Hematopoietic multipotent progenitor cell treated with erythropoietin and hydrocortisone succinate and interleukin-3 and kit ligand, for 15 days (in vitro differentiated cells): ENCODE measurements around the gene IRX5.

Source experiments
- DNase-seq: peaks from one replicate; pipeline ENCODE4 v3.0.0-alpha.2; 2015; ENCODE audit warnings: low spot score

The IRX5 gene

DNA sequence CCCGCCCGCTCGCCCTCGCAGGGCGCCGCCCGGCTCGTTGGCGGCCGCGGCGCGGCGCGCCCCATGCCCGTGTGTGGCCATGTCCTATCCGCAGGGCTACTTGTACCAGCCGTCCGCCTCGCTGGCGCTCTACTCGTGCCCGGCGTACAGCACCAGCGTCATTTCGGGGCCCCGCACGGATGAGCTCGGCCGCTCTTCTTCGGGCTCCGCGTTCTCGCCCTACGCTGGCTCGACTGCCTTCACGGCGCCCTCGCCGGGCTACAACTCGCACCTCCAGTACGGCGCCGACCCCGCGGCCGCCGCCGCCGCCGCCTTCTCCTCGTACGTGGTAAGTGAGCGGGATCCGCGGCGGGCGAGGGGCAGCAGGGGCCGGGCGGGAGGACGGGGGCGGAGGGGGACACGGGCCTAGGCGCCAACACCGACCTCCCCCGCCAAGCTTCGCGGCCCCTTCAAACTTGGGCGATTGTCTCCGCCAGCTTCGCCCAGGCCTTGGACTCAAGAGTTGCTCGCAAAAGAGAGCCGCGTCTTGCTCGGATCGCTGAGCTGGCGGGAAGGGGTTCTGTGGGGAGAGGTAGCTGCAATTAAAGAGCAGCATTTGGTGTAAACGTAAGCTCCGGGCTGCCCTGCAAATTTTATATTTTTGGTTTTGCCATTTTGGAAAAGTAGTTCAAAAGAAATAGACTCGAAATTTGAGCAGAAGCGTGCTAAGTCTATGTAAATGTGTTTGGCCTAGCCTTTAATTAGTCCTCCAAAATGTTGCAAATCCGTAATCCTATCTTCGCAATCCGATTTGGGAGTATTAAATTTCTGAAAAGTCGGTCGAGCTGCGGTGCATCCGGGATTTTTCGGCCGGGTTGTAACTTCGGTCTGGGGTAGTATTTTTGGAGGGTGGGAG, 702 bp downstream of the IRX5 start:
- no peak for DNase-seq

DNA sequence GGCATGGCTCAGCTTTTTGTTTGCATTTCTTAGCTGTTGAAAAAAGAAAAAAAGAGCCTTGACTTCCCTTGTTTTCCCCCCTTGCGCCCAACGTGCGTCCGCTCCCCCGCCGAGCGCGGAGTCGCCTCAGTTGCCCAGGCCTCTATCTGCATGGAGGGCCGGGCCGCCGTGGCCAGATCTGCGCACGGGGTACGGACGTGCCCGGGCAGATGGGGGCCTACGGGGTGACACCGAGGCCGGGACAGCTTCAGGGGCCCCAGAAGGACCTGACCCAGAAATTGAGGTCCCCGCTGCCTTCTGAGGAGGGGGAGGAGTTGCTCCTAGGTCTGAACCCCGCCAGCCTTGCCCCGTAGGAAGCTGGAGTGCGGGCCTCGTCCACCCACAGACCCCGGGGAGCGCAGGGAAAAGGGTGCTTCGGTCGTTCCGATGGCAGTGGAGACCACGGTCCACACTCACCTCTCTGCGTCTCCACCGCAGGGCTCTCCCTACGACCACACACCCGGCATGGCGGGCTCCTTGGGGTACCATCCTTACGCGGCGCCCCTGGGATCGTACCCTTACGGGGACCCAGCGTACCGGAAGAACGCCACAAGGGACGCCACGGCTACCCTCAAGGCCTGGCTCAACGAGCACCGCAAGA, 1.5 kb downstream of the IRX5 start:
- no peak for DNase-seq

DNA sequence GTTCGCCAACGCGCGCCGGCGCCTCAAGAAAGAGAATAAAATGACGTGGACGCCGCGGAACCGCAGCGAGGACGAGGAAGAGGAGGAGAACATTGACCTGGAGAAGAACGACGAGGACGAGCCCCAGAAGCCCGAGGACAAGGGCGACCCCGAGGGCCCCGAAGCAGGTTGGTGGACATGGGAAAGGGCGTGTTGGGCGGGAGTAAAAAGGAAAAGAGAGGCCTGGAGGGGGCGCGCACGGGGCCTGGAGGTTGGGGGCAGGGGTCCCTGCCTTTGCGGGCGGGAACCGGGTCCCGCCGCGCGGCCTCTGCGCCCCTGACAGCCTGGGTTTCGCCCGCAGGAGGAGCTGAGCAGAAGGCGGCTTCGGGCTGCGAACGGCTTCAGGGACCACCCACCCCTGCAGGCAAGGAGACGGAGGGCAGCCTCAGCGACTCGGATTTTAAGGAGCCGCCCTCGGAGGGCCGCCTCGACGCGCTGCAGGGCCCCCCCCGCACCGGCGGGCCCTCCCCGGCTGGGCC, 2.1 kb downstream of the IRX5 start:
- no peak for DNase-seq

- no peak for DNase-seq
Measured at GRCh38 chr16:54933281-54934011, 2.8 kb downstream of the IRX5 start.

- DNase-seq, result no peak
Measured at GRCh38 chr16:54934481-54935265, 4.0 kb downstream of the IRX5 start.

GRCh38 chr16:54935266-54935968, 4.8 kb downstream of the IRX5 start:
- no peak for DNase-seq

- no peak for DNase-seq
Measured at GRCh38 chr16:54936201-54936978, 5.7 kb downstream of the IRX5 start.

GRCh38 chr16:54936979-54937670, 6.5 kb downstream of the IRX5 start:
- no peak for DNase-seq

DNA sequence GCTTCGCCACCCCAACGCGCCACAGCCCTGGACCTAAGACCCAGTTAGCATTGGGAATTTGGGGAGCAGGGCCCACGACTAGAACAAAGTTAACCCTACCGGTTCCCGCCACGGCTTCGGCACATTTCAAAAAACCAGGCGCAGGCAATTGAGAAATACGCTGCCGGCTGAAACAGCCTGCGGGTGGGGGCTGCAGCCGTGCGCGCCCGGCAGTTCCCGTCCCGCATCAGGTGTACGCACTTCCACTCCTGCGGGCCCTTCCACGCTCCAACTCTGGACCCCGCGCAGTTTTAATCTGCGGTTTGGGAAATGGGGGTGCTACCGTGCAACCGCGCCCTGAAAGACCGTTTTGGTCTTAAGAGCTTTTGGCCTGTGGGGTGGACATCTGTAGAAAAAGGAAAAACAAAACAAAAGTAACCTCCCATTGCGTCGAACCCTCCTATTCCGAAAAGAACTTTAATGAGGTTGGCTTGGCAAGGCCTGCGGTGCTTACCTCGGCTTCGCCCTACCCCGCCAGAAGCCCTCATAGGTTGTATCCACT, 7.1 kb downstream of the IRX5 start:
- DNase-seq, result no peak

GRCh38 chr16:54938212-54939028, 7.8 kb downstream of the IRX5 start:
- no peak for DNase-seq

- DNase-seq, result no peak
Measured at GRCh38 chr16:54939029-54939346, 8.3 kb downstream of the IRX5 start.

DNA sequence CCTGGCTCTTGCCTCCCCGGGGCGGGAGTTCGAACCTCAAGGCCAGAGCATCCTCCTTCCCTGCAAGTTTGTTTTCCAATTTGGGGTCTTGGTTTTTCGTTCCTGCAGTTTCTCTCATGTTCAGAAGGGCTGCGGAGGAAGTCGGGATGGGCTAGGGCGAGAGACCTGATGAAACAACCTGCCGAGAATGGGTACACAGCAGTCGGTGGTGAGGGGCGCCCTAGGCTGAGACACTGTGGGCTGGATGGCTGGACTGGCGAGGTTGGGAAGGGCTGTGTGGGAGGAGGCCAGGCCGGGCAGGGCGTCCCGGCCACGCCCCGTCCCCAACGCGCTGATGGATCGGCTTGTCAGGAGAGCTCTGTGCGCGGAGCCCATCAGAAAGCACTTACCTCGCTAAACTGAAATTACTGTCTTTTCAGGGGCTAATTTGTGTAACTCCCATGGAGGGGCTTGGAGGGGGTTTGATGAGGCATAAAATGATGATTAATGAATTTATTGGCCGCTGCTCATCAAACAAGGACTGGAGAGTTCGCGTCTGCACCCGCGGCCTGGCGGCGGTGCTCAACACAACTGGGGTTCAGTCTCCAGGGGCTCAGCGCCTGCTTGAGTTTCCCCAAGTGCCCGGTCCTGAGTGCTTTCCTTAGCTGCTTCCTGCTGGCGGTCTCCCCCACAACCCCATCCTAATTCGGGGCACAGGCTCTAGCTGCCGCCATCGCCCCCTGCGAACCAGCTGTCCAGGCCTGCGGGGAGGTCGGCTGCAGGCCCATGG, 9.0 kb downstream of the IRX5 start:
- no peak for DNase-seq

GRCh38 chr16:54940279-54940604, 9.6 kb downstream of the IRX5 start:
- DNase-seq, result no peak

DNA sequence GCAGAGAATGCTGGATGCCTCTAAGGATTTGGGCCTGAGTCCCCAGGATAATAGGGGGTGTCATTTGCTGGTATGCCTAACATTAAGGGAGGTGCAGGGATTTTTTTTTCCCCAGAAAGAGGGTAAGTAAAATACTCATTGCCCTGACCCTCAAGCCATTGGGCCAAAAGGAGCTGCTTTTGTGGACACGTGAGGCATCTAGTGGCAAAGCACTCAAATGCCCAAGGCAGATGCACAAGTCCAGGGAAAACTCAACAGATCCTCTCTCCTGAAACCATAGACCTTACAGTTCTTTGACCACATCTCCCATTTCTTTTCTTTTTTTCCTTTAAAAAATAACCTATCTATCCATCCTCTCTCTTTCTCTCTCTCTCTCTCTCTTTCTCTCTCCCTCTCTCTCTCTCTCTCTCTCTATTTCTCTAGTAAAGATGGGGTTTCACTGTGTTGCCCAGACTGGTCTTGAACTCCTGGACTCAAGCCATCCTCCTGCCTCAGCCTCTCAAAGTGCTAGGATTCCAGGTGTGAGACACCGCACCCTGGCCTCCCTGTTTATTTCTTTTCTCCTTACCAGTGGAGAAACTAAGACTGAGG, 11.8 kb downstream of the IRX5 start:
- DNase-seq, result no peak

DNA sequence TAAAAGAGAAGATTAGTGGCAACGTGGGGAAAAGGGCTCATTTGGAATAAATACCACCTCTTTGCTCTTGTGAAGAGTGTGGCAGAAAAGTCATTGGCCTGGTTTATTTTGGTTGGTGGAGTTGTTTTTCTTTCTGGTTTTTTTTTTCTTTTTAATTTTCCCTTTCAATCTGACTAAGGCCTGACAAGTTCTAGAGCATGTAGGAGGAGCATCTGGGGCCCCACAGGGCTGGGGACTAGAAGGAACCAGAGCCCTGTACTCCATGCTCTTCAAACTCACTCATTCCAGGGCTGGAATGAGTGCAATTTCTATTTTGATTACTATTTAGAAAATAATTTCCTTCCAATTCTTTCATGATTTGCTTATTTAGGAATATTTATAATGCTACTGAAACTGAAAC, 13.3 kb downstream of the IRX5 start:
- DNase-seq, result no peak

DNA sequence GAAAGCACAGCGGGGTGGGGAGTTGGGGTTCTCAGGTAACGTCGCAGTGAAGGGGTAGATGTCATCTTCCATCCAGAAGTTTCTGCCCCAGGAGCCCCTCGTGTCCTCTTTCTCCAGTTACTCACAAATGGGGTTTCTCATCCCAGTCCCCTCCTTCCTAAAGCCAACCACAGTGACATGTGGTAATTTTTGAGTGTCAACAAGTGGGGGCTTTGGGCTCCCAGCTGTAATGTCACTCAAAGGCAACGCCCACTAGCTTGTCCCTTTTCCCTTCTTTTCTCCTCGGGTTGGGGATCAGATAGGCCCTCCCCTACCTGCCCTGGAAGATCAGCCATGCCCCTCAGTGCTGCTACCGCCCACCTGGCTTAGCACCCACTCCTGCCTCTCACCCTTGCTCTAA, 14.4 kb downstream of the IRX5 start:
- no peak for DNase-seq

DNA sequence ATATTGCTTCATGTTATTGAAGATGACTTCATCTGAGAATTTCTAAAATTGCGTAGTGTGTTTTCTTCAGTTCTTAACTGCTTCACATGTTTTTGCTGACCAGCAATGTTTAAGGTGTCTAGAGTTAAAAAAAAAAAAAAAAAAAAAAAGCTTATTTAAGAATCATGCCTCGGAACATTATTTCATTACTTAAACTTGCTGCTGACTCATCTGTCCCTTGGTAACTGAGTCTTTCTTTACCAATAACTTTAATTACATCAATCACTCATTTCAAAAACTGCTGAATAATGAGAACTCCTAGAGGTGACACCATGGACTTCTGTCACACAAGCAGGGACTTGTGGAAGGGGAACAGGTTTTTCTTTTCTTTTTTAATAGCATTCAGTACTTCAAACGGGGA, 16.2 kb downstream of the IRX5 start:
- DNase-seq, result no peak

DNA sequence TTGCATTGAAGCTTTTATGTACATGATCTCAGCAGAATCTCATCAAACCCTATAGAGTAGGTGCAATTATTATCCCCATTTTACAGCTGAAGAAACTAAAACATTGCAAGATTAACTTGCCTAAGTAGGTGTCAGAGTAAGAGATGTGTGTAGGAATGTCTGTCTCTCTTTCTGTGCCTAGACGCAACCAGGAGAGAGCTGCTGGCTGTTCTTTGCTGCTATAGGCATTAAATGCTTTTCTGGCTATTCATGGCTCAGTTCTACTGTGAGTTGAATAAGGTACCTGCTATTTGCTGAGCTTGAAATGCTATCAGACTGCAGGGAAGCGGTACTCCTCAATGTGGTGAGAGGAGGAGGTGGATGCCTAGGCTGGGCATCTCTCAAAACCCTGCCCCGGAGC, 17.0 kb downstream of the IRX5 start:
- no peak for DNase-seq
